ENCODE measurements around the gene VAX1.
"Not testable (repeated sequence)": the region's sequence is repeated elsewhere in the genome, so short reads cannot be mapped to it uniquely, and the experiment has no call there.

Gene VAX1

DNA sequence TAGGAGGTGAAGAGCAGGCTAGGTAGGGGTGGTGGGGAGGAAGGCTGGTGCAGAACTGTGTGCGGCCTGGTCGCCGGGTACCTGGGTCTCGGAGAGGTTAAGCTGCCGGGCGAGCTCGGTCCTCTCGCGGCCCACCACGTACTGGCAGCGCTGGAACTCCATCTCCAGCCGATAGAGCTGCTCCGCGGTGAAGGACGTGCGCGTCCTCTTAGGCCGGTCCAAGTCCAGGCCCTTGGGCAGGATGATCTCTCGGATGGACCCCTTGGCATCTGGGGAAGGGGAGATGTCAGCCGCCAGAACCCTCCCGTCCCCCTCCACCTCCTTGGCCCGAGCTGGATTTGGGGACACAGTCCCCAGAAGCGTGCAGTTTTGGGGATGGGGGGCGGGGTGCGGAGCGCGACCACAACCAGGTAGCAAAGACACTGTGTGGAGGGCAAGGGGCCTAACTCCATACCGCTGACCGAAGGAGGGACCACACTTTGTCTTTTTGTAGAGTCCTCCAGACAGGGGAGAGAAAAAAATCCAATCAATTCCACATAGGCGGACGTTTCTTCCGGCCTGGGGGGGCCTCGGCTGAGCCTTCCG, 1.6 kb downstream of the VAX1 start:
- FAIRE-seq (no peak), DNase-seq (ENCODE audit: insufficient read length, low spot score) (no peak)

DNA sequence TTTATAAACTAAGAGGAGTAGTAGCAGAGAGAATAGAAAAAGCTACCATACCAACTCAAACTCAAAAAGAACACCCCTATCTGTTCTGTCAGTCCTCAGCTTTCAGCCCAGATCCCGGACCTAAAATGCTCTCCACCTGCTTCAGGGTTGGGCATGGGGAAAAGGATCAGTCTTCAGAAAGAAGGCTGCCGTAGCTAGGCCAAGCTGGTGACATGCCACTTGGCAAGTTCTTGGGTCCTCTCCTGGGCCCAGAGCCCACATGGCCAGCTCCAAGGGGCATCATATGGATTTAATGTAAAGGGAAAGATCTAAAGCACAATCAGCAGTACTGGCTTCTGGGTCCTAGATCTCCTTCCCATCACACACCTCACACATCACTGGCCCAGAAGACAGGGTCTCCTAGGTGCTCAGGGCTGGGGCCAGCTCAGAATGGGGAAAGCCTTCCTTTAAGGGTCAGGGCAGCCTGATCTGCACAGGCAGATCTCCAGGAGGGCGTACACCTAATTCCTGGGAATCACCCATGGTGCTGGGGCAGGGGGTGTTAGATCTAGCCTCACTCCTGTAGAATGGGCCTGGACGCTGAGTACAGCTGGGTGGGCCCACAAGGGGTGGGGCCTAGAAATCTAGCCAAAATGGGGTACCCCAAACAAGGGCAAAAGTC, 2.5 kb downstream of the VAX1 start:
- DNase-seq (ENCODE audit: insufficient read length, low spot score) (peak; percentile 21), FAIRE-seq (no peak)

DNA sequence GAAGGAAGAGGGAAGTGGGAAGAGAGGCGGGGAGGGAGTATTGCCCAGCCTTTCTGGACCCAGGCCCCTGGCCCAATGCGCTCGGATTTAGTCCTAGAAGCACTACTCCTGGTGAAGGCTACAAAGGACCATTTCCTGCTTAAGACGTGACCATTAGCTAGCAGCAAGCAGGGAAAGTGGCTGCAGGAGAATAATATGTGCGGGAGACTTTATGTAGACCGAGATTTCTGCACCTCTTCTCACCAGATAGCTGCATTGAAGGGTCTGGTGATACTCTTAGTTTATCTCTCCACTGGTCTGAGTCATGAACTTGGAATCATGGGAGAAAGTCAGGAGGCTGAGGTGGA, 3.1 kb downstream of the VAX1 start:
- peak; percentile 12 for DNase-seq (ENCODE audit: insufficient read length, low spot score)
- no peak for FAIRE-seq

DNA sequence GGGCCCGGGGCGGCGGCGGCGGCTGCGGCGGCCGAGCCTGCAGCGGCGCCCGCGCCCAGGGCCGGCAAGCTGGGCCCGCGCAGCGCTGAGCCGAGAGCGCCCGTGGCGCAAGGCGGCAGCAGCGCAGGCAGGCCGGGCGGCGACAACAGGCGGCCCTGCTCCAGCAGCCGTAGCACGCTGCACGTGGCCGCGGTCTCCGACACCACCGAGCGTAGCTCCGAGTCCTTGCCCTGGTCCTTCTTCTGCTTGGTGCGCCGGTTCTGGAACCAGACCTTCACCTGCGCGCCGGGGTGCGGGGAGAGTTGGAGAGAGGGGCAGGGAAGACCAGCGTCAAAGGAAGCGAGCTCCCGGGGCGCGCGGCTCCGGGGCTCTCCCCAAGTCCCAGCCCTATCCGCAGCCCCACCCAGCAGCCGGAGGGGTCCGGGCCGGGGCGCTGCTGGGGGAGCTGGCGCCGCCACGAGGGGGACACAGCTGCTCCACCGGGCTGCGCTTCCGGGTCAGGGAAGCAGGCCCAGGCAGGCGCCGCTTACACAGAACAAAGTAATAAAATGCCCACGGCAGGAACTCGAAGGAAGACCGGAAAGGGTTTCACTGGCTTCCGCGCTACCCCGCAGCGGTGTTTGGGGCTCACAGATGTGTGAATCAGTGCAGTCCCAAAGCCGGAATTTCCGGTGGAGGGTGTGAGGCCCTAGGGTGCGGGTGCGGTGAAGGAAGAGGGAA, 3.6 kb downstream of the VAX1 start:
- DNase-seq (ENCODE audit: insufficient read length, low spot score) (peak; percentile 14), FAIRE-seq (no peak)

DNA sequence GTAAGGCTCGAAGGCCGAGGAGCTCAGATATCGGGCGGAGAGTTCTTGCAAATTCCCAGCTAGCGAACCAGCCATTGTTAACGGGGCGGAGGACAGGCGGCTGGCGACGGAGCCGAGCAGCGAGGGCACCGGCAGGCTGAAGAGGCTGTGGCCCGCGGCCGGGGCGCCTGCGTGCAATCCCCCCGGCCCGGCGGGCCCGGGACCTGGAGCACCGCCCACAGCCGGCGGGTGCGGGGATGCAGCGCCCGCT, 4.1 kb downstream of the VAX1 start:
- FAIRE-seq (no peak), DNase-seq (ENCODE audit: insufficient read length, low spot score) (no peak)

DNA sequence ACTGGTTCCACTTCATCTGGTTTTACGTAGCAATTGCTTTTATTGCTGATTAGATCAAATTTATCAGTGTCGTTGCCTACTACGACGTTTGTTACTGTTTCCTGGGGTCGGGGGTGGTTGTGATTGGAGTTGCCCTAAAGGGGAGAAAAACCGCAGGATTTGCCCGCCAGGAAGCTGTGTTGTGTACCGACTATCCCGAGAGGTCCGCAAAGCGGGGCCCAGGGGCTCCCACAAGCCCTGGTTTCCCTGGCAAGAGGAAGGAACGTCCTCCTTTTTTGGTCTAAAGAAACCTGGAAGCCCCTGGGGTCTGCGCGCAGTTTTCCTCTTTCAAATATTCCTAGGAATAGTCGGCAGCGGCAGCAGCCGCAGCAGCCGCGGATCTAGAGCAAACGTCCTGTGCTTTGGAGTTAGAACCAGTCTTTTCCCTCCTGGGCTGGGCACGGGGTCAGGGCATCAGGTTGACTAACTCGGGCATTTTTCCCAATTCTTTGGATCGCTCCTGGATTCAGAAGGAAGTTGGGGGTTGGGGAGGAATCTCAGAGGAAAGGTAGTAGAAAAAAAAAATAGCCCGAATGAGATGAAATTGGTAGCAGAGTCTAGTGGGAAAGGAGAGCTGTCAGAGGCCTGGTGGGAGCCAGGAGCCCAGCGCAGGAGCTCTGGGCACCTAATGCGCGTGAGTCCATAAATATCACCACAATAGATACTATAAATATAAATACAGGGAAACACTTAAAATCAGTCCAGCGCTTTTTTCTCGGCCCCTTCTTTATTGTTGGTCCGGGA, 4.6 kb downstream of the VAX1 start:
- no peak for FAIRE-seq

DNA sequence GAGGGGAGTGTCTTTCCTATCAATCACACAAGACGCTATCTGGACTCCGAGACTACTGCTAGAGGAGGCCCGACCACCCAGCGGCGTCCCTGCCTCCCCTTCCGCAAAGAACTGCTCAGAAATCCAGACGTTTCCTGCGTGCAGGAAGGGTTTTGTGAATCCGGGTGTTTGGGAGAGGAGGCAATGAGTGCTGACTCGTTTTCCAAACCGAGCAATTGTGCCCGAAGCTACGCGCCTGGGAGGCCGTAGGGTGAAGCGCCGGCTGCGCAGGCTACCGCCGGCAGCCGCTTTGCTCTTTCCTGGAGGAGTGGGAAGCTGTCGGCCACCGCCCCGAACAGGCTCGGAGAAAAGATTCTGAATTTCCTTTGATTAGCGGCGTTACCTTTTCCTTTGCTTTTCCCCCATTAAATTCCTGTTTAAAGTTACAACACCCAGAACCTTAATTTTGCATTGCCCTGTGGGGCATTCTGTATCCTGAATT, 5.3 kb downstream of the VAX1 start:
- FAIRE-seq (no peak), DNase-seq (ENCODE audit: insufficient read length, low spot score) (peak; percentile 17)

More for the DNA sequence above, 4.6 kb downstream of the VAX1 start:
- DNase-seq (ENCODE audit: insufficient read length, low spot score): peak; percentile 14

DNA sequence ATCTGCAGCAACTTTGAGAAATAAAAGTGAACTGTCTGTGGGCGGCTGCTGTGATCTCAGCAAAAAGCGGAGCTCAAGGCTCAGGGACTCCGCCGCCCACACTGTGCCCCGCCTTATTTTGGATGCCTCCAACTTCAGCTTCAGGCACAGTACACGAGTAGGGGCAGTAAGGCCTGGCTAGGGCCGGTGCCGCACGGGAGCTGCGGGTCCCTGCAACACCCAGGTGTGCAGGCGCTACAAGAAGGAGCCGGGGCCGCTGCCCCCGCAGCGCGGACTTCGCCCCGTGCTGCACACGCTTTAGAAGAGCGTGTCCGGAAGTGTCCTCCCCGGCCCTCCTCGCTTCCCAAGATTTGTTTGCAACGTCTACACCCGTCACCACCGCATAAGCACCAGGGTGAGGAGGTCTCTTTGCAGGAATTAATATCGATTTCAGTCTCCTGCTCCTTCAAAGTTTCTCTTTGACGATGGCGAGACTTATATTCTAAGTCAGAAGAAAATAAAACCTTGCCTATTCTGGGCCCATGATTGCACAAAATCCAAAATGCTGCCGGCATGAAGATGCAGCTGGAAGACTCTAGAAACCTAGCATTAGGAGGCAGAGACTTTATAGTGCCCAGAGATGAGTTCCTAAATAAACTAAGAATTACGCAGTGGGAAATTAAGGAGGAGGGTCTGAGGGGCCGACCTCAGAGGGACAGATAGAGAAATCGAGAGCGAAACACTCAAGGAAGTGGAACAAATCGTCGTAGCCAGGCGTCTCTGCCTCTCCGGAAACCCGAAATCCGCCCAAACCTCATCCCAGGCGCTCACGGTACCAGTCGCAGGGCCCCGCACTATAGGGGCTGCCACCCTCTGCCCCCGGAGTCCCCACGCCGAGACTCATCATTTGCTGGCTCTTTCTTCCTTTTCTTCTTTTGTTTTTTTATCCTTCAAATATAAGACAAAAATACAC, 6.4 kb downstream of the VAX1 start:
- DNase-seq (ENCODE audit: insufficient read length, low spot score): peak; percentile 17
- FAIRE-seq: no peak

DNA sequence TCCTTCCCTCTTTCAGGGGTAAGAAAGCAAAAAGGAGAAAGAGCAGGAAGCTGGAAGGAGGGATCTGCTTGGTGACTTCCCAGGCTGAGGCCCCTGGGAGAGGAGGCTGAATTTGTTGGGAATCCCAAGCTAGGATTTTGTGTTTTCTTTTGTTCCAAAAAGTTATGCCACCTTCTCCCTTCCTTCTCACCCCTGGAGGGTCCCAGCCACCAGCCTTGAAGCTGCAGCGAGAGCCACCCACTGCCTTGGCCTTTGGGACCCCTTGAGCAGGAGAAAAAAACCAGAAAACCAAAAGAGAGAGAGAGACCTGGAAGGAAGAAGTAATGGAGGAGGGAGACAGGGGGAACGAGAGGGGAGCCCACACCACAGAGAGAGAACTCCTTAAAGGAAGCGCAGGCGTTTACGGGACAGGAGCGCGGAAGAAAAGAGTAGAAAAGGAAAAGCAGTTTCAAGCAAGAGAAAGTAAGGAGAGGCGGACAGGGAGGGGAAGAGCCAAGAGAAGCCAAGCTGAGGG, 7.2 kb downstream of the VAX1 start:
- DNase-seq (ENCODE audit: insufficient read length, low spot score) (no peak), FAIRE-seq (no peak)

DNA sequence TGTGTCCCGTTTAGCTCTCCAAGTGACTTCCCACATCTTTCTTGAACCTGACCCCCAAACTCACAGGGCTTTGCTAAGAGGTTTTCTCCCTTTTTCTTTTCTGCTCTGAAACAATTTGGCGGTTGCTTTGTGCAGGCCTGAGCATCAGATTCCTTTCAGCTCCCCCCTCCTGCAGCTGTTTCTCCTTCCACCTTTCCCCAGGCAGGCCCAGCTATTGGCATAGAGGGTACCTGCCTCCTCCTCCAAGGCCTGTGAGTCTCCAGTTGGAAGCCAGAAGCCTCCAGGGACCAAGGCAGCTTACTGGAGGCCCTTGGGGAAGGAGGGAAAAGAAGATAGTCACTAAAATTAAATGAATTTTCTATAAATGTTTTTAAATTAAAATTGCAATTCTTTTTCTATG, 7.7 kb downstream of the VAX1 start:
- no peak for FAIRE-seq
- DNase-seq (ENCODE audit: insufficient read length, low spot score): no peak

DNA sequence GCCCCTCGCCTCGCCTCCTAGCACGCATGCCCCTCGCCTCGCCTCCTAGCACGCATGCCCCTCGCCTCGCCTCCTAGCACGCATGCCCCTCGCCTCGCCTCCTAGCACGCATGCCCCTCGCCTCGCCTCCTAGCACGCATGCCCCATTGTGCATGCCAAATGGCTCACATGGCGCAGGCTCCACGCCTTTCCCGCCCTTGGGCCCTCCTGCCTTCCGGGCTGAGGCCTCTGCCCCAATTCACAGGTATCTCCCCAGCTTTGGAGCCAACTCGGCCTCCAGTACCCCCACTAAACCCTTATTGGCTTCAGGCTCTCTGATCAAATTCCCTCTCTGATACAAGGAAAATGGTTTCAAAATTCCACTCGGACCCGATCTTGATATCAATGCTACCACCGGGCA, 11.4 kb downstream of the VAX1 start:
- FAIRE-seq; DNase-seq (ENCODE audit: insufficient read length, low spot score): not testable (repeated sequence)

DNA sequence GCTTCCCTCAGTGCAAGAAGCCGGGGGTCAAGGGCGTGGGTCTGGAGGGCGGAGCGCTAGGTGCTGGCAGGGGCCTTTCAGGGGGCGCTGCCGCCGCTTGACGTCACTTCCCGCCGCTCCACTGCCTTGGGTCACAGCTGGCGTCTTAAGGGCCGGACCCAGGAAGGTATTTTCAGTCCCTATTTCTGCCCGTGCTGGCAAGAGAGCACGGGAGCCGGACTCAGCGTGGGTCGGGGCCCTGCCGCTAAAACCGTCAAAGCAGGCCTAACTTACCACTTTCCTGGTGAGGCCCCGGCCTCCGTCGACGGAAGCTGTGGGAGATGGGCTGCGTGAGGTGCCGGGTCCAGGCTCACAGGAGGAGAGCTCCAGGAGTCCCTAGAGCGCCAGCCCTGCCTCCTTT, 12.0 kb downstream of the VAX1 start:
- no peak for DNase-seq (ENCODE audit: insufficient read length, low spot score)
- no peak for FAIRE-seq

DNA sequence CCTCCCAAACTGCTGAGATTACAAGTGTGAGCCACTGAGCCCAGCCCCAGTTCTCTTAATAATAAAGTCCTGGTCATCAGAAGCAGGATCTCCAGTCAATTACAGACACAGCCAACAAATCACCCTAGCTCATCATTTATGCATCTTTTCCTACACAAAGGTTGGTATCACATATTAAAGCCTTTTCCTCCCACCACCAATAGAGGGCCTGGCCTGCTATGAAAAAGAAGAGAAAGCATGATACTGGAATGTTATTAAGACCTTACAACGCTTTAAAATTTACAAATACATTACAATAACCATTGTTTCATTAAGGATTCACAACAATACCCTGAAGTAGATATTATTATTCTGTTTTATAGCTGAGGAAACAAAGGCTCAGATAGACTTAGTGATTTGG, 25.9 kb downstream of the VAX1 start:
- no peak for FAIRE-seq
- DNase-seq (ENCODE audit: insufficient read length, low spot score): no peak

DNA sequence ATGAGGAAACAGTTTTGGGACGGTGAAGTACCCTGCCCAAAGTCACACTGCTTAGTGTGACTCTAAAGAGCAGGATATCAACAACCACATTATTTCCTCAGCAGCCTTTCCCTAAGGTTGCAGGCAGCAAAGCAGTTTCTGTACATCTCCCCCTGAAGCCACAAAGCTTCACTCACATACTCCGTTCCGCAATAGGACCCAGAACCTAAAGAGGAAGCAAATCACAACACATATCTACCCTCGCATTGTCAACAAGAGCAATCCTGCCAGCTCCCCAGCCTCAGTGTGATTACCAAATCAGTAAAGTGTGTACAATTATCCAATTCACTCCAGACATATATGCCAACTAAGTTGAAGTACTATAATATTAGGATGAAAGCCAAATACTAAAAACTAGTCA, 30.8 kb downstream of the VAX1 start:
- FAIRE-seq (no peak), DNase-seq (ENCODE audit: insufficient read length, low spot score) (no peak)

DNA sequence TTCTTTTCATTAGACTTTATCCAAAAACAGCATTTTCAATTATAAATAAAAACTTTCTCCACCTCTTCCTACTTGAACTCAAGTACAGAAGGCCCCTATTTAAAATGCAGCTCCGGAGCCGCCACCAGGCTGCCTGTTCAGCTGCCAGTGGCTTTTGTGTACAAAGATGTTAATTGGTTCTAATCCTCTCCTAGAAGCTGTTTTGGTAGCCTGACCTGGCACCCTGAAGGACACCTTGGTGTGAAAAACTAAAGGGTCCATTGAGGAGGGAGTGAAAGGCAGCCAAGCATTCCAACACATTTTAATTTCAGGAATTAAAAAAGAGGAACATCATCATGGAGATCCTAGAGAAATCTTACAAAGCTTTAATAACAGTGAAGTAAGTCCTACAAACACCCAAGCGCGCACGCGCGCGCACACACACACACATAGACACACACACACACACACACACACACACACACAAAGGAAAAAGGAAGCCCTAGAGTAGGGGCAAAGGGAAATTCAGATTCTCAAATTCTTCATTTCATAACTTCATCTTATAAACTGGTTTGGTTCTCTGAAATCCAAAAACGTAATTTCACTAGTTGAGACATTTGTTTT, 41.4 kb downstream of the VAX1 start:
- FAIRE-seq (no peak), DNase-seq (ENCODE audit: insufficient read length, low spot score) (no peak)

DNA sequence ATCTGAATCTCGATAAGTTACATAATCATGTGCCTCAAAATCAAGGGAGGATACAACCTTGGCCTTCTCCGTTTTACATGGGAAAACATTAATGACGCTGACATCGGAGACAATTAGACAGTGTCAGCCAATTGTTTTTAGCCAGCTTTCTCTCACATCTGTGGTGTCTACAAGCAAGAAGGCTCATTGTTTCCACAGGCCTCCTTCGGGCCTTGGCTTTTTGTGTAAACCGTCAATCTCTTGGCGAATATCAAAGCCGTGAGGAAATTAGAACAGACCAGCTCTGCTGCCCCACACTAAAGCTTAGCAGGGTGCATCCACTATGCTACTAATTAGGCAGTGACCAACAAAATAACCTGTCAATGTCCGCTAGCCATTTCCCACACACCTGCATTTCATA, 43.2 kb downstream of the VAX1 start:
- FAIRE-seq: no peak

DNA sequence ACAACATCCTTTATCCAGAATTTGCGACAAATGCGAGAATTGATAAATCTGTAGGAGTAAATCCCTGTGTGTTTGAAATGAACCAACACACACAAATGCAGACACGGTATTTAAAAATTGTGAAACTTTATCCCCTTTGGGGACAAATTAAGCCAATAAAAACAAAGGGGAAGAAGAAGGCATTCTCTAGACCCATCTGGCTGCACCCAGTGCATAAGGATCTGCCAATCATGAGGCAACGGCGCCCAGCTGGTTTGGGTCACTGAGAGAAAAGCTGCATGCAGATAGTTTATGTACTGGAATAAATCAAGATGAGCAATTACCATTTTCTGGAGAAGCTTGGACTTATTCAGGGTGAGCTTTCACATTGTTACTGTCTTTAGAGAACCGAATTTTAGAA, 45.7 kb downstream of the VAX1 start:
- FAIRE-seq: no peak
- DNase-seq (ENCODE audit: insufficient read length, low spot score): no peak

More for the DNA sequence above, 43.2 kb downstream of the VAX1 start:
- DNase-seq (ENCODE audit: insufficient read length, low spot score): no peak

DNA sequence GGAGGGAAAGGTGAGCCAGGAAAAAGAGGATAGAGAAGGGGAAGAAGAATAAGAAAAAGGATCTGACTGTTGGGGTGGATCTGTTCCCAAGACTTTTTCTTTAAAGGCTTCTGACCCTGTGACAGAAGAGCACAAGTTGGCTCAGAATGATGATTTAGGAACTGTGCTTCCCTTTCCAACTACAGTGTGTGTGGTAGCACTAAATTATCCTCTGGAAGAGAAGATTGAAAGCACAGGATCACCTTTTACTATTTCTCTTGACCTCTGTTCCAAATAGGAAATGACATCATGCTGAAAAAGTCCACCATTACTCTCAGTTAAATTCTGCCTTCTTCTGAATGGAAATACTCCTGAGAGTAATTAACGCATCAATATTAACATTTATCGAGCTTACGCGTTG, 47.2 kb downstream of the VAX1 start:
- no peak for FAIRE-seq
- DNase-seq (ENCODE audit: insufficient read length, low spot score): no peak

DNA sequence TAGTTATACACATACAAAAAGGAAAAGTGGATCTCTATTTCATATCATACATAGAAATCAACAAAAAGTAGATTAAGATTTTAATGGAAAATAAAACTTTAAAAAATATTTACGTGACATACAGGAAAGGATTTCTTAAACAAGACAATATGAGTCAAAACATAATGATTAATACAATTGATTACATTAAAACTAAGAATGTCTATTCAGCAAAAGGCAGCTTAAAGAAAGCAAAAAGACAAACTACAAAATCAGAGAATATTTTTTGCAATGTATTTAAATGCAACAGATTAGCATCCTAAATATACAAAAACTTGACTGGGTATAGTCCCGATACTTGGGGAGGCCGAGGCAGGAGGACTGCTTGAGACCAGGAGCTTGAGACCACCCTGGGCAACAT, 50.5 kb downstream of the VAX1 start:
- FAIRE-seq: no peak
- no peak for DNase-seq (ENCODE audit: insufficient read length, low spot score)

DNA sequence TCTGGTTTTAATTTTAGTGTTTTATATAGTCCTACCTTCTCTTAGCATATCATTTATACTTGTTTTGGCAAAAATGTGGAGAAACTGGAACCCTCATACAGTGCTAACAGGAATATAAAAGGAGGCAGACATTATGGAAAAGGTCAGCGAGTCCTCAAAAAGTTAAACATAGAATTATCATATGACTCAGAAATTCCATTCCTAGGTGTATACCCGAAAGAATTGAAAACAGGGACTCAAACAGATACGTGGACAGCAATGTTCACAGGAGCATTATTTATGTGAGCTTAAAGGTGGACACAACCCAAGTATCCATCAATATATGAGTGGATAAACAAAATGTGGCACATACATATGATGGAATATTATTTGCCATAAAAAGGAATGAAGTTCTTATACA, 51.5 kb downstream of the VAX1 start:
- FAIRE-seq (no peak), DNase-seq (ENCODE audit: insufficient read length, low spot score) (no peak)
